ENCODE data around the gene PIH1D2. TPM values are rescaled to one million over a fixed set of nuclear protein-coding genes. Genes with fewer than 3 reads are reported as not detected.
"Not testable (repeated sequence)": the region's sequence is repeated elsewhere in the genome, so short reads cannot be mapped to it uniquely, and the experiment has no call there.

Gene PIH1D2
- total RNA-seq, 2 donors from 2014 or later = 1.3 TPM; not detected in 1

GRCh38 chr11:112029460-112029859, 44.4 kb downstream of the PIH1D2 start:
- WGBS, 2 donors = 90 to 97% methylated on average over 2 of the region's 2 CpGs
- Histone ChIP-seq H3K4me1 (peaks cover 4% of the 10 kb centered on the region), H3K36me3 (replicated peaks in 1 of 2; ENCODE audit: insufficient read depth in 1 of 2, low read depth in 2 of 2) (peaks cover 0 to 7% of the 10 kb centered on the region in 2 donors), H3K27ac (no peak overlapping the region), H3K4me3 (no peak overlapping the region), H3K9me3 (no peaks in the 10 kb centered on the region), H3K27me3 (no peaks in the 10 kb centered on the region)
- TF ChIP-seq CTCF (IDR thresholded peaks at IDR 0.05) = no peak
- TF ChIP-seq POLR2A (IDR thresholded peaks at IDR 0.05) = no peak
- ATAC-seq = no peak
- intact Hi-C loops (cut with DNase I) = no loop called here
- no peak for DNase-seq

- H3K27ac ChIP-seq; H3K4me1 ChIP-seq; ATAC-seq; H3K4me3 ChIP-seq; H3K9me3 ChIP-seq; DNase-seq; intact Hi-C loops (cut with DNase I); H3K36me3 ChIP-seq (replicated peaks in 1 of 2; ENCODE audit: insufficient read depth in 1 of 2, low read depth in 2 of 2); H3K27me3 ChIP-seq: not testable (repeated sequence)
- 90 to 95% methylated on average over 2 to 4 of the region's 49 CpGs for WGBS, 2 donors
Observed at GRCh38 chr11:112026784-112027410, 46.9 kb downstream of the PIH1D2 start.

- intact Hi-C loops (cut with DNase I) = no loop called here
- no peaks in the 10 kb centered on the region for H3K9me3 ChIP-seq
- no peak for DNase-seq
- TF ChIP-seq POLR2A (IDR thresholded peaks at IDR 0.05) = no peak
- no peak for TF ChIP-seq CTCF (IDR thresholded peaks at IDR 0.05)
- no peaks in the 10 kb centered on the region for H3K27me3 ChIP-seq
- peak overlapping the region; percentile 67 to 93 for H3K4me3 ChIP-seq
- peaks cover 8% of the 10 kb centered on the region for H3K4me1 ChIP-seq
- ATAC-seq = no peak
- peaks cover 0 to 3% of the 10 kb centered on the region in 2 donors for H3K36me3 ChIP-seq (replicated peaks in 1 of 2; ENCODE audit: insufficient read depth in 1 of 2, low read depth in 2 of 2)
- 0% methylated on average over 4 to 8 of the region's 8 CpGs for WGBS, 2 donors
- peak overlapping the region; percentile 43 to 96 (median 88) for H3K27ac ChIP-seq
Observed at GRCh38 chr11:112025707-112026106, 48.1 kb downstream of the PIH1D2 start.

GRCh38 chr11:112024773-112025678, 48.8 kb downstream of the PIH1D2 start, which contains the start of gene DLAT:
DLAT (plus strand) TSS chr11:112025408; CDS start chr11:112025473, 65 bp downstream.
- Histone ChIP-seq H3K4me1 (peaks cover 8% of the 10 kb centered on the region), H3K27ac (peak within 1 kb of the TSS; percentile 43 to 96 (median 88)), H3K36me3 (replicated peaks in 1 of 2; ENCODE audit: insufficient read depth in 1 of 2, low read depth in 2 of 2) (no peaks in the 10 kb centered on the region), H3K9me3 (no peaks in the 10 kb centered on the region), H3K4me3 (peak within 1 kb of the TSS; percentile 67 to 93), H3K27me3 (no peaks in the 10 kb centered on the region)
- intact Hi-C loops (cut with DNase I) = no loop called here
- 0 to 1% methylated on average over 35 to 71 of the region's 71 CpGs for WGBS, 2 donors
- DNase-seq = peak; percentile 84 to 92 (median 87)
- peak; percentile 94 for ATAC-seq
- TF ChIP-seq POLR2A (IDR thresholded peaks at IDR 0.05) = peak; percentile 43 to 83 (median 82)
- TF ChIP-seq CTCF (IDR thresholded peaks at IDR 0.05) = peak in 1 of 7 experiments; percentile 6

- Histone ChIP-seq H3K27ac (peak overlapping the region; percentile 43 to 96 (median 88)), H3K27me3 (no peaks in the 10 kb centered on the region), H3K9me3 (no peaks in the 10 kb centered on the region), H3K4me3 (peak overlapping the region; percentile 67 to 93), H3K4me1 (peaks cover 8% of the 10 kb centered on the region), H3K36me3 (replicated peaks in 1 of 2; ENCODE audit: insufficient read depth in 1 of 2, low read depth in 2 of 2) (no peaks in the 10 kb centered on the region)
- intact Hi-C loops (cut with DNase I) = no loop called here
- DNase-seq = no peak
- WGBS, 2 donors = 19 to 24% methylated on average over 10 of the region's 10 CpGs
- TF ChIP-seq CTCF (IDR thresholded peaks at IDR 0.05) = no peak
- TF ChIP-seq POLR2A (IDR thresholded peaks at IDR 0.05) = no peak
- ATAC-seq = no peak
Observed at GRCh38 chr11:112024178-112024772, 49.5 kb downstream of the PIH1D2 start.
